Vagina (tissue), 2 donors: ENCODE data around the gene FLT4.

Source experiments
- POLR2A ChIP-seq, 2 donors: fragments of 450-650 bp; IDR thresholded peaks; one replicate each; pipeline ENCODE4 v1.6.1; 2017; ENCODE audit warnings: antibody characterized with exemption in 2 of 2, mild to moderate bottlenecking in 2 of 2, moderate library complexity in 2 of 2
- POLR2AphosphoS5 ChIP-seq, 2 donors: sonication (generic); formaldehyde crosslinking; IDR thresholded peaks; one replicate each; pipeline ENCODE4 v1.9.0; 2017; ENCODE audit warnings: antibody characterized with exemption in 2 of 2, mild to moderate bottlenecking in 2 of 2, low read depth in 1 of 2; ENCODE audit not compliant: insufficient read depth in 1 of 2
- TF ChIP-seq, protein P1 (sequence below), 3 experiments: fragments of 450-650 bp in 2 of 3; fragments of 200-600 bp in 1 of 3; sonication (generic) in 1 of 3; IDR thresholded peaks; one replicate each; pipeline ENCODE4 v1.5.1; 2017 to 2019; ENCODE audit warnings: antibody characterized with exemption in 3 of 3, mild to moderate bottlenecking in 2 of 3, moderate library complexity in 2 of 3

GRCh38 chr5:180613814-180614188, 35.6 kb downstream of the FLT4 start:
- TF ChIP-seq, protein P1, sequence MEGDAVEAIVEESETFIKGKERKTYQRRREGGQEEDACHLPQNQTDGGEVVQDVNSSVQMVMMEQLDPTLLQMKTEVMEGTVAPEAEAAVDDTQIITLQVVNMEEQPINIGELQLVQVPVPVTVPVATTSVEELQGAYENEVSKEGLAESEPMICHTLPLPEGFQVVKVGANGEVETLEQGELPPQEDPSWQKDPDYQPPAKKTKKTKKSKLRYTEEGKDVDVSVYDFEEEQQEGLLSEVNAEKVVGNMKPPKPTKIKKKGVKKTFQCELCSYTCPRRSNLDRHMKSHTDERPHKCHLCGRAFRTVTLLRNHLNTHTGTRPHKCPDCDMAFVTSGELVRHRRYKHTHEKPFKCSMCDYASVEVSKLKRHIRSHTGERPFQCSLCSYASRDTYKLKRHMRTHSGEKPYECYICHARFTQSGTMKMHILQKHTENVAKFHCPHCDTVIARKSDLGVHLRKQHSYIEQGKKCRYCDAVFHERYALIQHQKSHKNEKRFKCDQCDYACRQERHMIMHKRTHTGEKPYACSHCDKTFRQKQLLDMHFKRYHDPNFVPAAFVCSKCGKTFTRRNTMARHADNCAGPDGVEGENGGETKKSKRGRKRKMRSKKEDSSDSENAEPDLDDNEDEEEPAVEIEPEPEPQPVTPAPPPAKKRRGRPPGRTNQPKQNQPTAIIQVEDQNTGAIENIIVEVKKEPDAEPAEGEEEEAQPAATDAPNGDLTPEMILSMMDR (IDR thresholded peaks at IDR 0.05) = no peak
- TF ChIP-seq POLR2AphosphoS5 (IDR thresholded peaks at IDR 0.05; ENCODE audit: insufficient read depth in 1 of 2, low read depth in 1 of 2) (no peak), POLR2A (IDR thresholded peaks at IDR 0.05) (no peak)
